GM18870 (cell line): ENCODE measurements around the gene TCF19.
A peak's percentile ranks its signal among the peaks of the same experiment; 100 is the strongest.

Source experiments
- ATAC-seq: cut with Tn5 transposase; IDR thresholded peaks from one replicate; pipeline ENCODE4 v1.9.1; 2021; ENCODE audit warnings: moderate library complexity; ENCODE audit not compliant: unreplicated experiment

Gene TCF19, protein sequence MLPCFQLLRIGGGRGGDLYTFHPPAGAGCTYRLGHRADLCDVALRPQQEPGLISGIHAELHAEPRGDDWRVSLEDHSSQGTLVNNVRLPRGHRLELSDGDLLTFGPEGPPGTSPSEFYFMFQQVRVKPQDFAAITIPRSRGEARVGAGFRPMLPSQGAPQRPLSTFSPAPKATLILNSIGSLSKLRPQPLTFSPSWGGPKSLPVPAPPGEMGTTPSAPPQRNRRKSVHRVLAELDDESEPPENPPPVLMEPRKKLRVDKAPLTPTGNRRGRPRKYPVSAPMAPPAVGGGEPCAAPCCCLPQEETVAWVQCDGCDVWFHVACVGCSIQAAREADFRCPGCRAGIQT

DNA sequence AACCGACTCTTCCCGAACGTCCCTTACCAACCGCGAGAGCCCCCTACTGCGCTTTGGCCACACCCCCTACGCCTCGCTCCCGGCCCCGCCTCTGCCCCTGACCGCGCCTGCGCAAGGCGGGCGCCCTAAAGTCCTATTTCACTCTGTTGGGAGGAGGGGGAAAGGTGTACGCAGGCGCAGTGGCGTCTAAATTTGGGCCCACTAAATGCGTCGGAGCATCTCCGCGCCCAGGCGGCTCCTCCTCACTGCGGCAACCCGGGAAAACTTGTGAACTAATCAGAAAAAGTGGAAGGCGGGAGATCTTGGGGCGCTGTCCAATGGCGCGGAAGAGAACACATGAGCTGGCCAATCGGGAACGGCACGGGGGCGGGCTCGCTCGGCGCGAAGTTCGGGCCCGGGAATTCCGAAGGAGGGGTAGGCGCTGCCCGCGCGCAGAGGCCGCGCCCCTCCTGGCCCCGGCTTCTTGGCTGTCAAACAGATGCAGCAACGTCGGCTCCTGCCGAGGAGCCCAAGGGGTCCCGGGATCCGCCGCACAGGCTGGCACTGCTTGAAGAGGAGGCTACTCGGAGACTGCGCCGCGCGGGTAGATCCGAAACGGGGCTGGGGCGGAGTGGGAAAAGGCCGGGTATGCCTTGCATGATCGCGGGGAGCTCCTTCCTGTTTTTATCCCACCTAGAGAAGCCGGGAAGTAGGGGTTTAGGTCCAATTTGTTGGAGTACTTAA is at the start of gene TCF19:
Gene TCF19 (plus strand): TSS at position 450 of the 723 bp plus-strand sequence. CDS start 881 bp downstream, outside the sequence.
- peak; percentile 94 for ATAC-seq

DNA sequence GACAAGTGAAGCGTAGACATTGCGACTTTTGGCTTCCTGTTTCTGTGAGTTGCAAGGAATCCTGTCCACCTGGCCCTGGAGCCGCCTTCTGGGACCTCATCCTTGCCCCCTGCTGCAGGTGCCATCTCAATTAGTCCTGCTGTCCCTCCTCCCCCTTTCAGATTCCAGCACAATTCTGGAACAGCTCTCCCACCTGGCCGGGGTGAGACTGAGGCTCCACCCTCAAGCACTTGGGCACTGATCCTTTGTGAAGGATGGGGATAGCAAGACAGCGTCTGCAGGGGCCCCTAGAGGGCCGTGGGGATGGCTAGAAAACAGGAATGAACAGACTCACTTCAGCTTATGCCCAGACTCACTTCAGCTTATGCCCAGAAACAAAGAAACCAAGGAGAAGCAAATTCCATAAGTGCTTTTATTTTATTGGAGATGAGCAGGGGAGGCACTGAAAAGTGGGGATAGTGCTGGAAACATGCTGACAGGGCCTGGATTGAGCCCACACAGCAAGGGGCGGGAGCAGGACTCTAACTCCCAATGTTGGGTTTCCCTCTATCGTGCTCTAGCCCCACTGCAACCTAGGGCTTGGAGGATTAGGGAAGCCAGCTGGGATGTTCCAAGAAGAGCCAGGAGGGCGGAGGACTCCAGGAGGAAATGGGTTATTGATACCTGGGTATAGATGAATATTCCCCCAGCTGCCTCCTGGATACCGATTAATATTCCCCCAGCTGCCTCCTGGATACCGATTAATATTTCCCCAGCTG is 47.4 kb upstream of the TCF19 start:
- ATAC-seq = no peak

DNA sequence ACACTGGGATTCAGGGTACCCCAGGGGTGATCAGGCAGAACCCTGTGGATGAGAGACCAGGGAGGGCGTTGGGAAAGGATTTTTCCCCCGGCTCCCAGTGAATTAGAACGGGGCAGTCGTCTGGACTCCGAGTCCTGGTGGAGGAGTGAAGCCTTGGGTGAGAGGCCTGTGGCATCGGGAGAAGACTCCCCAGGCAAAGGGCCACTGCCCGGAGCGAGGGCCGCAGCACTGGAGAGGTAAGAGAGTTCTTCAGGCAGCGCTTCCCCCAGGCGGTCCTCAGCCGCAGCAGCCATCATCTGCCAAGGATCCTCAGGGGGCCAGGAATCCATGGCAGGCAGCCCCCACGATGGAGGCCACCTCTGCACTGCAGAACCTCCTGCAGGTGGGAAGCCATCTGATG is 46.7 kb upstream of the TCF19 start:
- ATAC-seq = no peak

DNA sequence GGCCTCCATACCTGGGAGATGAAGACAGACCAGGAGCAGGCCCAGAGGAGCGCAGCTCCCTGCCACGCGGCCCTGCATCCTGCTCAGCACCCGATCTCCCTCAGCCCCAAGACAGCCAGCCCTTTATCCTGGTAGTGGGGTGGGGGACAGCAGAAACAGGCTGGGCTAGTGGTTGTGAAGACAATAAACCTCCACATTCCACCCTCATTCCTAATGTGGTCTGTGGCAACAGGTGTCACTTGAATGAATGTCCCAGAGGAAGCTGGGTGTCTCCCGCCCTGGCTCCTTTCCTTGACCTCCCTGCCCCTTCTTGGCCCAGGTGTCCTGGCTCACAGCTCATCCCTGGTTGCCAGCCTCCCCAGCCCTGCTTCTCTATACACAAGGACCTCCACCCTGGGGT is 45.9 kb upstream of the TCF19 start, which contains the start of gene C6orf15:
Gene C6orf15 (minus strand): TSS at position 98 of the 400 bp plus-strand sequence. CDS start 20 bp downstream, at position 78.
- ATAC-seq = no peak

DNA sequence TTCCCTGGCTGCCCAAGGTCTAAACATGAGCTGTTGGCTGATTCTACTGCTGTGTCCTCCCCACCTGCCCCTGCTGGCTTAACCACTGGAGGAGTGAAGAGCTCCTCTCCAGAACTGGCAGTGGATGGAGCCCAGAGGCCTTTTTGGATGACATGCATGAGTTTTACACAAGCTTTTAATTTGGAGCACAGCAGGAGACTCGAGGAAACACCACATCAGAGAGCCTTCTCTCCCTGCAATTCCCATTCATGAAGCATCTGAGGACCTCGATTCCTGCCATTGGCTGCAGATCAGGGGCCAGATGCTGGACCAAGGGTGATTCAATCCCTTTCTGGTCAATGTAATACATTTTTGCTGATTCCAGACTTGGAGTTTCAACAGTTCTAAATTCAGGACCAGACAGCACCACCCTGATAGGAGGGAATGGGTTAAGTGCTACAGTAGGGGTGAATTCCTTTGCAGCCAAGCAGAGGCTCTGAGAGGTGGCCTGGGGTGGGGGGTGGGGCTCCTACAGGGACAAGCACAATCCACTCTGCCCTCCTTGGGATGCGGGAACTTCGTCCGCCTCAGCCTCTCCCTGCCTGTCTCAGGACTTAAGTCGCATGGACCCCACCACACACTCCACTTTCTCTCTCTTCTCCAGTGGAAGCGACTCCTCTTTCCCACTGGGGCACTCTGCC is 44.4 kb upstream of the TCF19 start:
- no peak for ATAC-seq

DNA sequence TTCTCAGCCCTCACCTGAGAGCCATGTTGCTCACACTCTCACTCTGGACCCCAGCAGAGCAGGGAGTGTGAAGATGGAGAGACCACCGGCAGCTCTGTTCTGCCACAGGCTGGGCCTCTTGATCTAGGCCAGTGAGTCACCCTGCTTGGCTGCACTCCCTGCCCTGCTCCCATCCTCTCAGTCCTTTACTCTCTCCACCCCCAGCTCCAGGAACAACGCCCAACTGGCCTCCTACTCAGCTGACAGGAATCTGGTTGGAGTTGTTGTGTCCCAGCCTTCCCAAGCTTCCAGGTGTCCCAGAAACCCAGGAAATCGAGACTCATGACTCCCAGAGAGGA is 43.9 kb upstream of the TCF19 start, which contains the start of gene PSORS1C1:
Gene PSORS1C1 (plus strand): TSS at position 260 of the 338 bp plus-strand sequence. CDS start 14,833 bp downstream, outside the sequence.
- no peak for ATAC-seq

DNA sequence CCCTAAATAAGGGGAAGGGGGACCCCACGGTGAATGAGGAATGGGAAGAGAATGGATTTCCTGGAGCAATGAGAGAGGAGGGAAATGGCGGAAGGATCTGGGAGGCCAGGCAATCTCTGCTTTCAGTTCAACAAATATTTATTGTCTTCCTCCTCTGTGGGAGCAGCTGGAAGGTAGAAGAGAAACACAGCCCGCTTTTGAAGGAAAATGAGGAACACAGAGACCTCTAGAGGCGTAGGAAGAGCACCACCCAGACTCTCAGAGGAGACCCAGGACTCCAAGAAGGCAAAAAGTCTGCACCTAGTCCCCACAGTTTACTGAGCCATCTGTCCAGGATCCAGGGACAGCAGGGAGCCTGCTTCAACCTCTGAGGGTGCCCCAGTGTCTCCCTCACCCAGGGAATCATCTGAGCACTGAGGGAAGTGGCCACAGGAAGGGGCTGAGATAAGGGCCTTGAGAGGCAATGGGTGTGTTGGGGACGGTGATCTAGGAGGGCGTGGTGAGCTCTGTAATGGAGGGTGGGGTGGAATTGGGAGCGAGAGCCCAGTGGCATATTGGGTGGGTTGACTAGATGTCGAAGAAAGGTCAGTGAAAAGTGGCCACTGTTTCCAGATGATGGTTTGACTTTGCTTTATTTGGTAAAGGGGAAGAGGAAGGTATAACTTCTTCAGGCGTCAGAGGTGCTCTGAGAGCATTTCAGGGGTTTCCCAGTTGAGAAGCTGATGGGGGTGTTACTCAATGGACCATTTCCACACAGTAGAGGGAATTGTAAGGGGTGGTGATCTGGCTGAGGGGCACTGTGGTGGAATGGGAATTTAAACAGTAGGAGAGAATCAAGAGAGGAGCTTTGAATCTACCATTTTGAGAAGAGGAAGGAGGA is 43.2 kb upstream of the TCF19 start:
- ATAC-seq = no peak

DNA sequence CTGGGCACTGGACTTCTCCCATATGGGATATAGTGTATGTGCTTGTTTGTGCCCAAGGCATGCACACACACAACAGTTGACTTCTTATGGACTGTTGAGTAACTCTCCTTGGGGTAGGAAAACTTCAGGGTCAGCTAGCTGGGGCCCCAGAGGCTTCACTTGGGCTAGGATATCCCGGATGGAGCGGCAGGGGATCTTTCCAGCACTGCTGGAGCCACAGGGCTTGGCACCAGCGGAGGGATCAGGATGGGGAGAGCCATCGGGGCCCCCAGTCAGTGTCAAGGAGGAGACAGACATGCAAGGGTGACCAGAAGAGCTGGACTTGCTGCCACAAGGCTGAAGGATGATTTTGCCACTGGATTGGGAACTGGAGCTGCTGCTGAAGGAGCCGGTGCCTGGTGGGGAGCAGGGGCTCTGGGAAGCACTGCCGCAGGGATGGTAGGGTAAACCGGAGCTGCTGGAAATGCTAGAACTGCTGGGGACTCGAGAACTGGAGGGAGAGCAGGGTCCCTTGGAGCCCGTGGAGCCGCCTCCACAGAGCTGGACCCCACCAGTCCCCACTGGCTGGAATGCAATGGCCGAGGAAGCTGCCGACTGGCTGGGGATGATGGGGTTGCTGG is 42.3 kb upstream of the TCF19 start:
- no peak for ATAC-seq

DNA sequence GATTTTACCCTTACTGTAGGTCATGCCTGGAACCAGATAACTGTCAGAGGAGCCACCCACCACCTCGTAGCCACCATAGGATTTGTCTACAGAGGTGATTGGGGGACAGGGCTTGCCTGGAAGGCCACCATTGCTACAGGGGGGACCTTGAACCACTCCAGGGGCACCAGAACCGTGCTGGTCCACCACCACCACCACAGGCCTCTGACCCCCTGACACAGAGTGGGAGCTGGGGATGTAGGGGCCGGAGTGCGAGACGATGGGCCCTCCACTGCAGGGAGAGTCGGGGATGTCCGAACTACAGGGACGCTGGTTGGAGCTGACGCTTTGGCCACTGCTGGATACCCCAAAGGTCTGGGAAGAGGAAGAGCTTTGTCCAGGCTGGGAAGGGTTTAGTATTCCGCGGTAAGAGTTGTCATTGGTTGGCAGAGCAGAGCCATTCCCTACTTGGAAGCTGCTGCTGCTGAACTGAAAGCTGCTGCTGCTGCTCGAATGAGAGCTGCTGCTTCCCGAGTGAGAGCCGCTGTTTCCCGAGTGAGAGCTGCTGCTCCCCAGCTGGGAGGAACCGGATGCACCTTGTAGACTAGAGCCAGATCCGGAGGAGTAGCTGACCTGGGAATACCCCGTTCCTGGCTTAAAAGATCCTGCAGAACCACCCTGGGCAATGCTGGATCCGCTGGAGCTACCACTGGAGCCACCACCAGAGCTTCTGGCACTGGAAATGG is 41.6 kb upstream of the TCF19 start:
- no peak for ATAC-seq

DNA sequence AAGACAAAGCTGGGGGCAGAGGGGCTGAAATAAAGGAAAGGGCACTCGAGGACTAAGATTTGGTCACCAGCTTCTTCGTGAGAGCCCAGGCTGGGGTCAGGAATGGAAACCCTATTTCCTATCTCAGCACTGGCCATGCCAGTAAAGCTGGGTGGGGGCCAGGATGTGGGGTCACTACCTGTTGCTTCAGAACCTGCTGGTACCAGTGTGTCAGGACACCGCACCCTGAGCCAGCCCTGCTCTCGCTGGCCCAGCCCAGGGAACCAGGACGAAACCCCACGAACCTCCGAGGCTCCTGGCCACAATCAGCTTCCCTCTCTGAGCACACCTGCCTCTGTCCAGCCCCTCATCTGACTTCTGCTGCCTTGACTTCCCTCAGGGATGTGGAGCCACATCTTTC is 40.2 kb upstream of the TCF19 start:
- ATAC-seq = no peak

DNA sequence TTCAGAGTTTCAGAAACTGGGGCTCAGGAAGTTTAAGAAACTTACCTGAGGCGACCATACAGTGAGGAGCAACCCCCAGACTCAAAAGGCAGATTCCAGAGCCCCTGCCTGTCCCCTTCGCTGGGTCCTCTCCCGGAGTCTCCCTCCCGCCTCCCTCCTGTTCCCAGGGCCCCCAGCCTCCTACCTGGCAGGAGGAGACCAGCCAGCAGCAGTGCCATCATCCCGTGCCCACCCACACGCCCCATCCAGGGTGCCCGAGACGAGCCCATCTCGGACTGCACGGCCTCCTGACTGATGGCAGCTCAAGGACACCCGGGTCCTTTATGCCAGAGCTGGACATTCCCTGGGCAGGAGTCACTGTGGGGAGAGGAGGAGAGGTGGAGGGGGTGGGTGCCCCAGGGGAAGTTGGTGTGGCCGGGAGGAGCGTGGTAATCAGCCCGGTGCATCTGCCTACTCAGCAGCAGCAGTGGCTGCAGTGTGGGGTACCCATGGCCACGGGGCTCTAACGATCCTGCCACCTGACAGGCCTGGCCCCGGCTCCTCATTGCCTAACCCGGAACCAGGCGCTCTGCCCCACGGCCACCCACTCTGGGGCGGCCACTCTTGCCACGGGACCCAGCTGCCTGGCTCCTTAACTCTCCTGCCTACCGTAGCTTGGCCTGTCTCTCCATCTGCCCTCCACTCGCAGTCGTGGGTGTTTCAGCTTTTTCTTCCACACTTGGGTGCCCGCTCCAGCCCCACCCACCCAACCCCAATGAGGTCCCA is 38.1 kb upstream of the TCF19 start, which contains the start of gene CDSN:
Gene CDSN (minus strand): TSS at position 296 of the 765 bp plus-strand sequence. CDS start 27 bp downstream, at position 269.
- ATAC-seq = no peak

DNA sequence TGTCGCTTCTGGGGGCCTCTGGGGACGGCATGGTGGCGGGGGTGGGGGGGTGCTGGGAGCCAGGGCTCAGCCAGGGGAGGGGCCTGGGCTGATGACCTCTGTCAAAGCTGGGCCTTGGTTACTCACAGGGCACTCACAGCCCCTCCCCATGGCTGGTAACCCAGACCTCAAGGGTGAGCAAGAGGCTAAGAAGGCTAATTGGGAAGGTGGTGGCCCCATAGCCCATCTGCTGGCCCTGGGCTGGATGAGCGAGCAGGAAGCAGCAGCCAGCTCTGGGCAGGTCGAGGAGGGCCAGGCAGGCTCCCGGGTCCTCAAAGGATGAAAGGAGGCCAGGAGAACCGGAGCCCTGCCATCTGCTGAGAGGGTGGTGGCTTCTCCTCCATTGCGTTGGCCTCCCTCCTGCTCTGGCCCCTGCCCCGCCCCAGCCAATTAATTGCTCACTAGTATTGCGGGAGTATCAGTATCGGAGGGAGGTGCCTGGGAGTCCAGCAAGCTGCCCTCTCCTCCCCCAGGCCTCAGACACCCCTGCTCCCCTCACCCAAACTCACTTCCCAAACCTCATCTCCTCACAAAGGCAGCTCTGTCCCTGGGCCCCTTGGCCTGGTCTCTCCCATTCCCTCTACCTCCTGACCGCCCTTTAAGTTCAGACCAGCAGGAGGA is 37.1 kb upstream of the TCF19 start:
- no peak for ATAC-seq

DNA sequence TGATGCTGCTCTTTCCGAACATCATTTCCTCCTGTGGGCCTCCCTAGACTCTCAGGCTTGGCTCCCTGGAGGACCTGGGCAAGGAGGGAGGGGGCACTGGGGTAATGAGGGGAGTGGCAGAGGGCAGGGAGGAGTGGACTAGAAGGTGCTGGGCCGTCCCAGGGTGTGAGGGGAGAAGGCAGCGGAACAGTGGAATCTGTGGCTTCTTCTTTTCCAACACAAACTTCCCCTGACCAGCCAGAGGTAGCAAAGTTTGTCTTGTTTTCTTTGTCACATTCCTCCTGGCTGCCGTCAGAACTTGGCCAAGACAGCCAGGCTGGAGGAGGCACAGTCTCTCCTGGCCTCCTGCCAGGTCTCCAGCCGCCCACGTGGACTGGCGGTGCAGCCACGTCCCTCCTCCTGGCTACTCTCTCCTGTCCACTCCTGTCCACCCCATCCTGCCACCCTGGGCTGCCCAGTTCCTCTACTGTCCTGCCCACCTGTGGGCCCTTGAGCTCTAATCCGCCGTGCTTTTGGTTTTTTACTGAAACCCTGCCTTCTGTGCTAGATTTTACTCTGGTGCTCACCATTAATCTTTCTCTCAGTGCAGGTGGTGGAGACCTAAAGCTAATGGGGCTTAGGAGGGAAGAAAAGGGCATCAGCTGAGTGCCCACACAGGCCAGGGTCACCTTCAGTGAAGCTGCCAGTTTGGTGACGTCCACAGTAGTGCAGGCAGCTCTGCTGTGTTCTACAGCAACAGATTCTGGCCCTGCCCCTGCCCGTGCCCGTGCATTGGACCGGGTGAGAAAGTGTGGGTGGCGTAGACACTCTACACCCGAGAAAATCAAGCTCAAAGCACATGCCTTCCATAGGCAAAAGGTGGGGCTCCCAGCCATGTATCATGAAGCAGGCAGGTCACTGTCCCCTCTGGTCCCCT is 35.3 kb upstream of the TCF19 start:
- no peak for ATAC-seq

DNA sequence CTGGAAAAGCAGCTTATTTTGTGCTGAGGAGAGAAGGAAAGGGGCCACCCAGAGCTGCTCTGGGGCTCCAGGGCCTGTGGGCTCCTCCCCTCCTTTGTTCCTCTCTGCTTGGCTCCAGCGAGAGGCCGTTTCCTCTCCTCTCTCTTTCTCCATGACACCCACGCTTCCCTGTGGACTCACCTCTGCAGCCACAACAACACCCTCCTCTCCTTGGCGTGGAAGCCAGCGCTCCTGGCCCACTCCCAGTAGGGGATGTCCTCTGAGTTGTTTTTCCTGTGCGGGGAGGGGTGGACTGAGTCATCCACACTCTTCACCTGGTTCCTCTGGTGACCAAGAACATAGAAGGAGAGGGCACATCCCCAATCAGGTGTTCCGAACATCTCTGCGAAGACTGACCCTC is 33.2 kb upstream of the TCF19 start:
- ATAC-seq = no peak

DNA sequence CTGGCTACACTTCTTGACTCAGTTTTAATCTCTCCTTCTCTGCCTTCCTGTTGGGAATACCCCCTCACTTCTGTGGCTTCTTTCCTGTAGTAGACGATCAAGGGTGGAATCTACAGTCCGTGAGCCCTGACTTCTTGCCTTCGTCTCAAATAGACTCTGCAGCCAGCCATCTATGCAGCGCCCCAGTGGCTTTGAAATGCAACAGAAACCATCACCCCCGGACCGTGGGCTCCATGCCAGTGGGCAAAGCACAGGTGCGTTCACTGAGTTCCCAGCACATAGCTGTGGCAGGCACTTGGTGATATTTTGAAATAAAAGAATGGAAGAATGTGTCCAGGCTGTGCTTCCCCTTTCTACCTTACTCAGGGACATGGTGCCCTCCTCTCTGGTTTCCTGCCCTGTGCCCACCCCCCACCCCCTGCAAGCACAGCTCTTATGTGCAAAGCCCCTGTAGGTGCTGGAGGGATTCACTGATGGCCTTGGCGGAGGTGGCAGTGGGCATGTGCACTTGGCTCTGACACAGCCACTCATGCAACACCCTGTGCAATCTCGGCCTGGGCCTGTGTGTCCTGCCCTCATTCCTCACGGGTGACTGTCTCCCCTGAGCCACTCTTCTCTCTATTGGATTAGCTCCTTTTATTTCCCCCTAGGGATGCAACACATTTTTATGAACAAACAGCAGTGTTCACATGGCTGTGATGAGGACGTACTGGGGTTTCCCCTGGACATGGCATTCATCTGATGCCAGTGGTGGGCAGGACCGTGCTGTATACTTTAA is 32.6 kb upstream of the TCF19 start:
- ATAC-seq = no peak
